GM19468 (cell line): Measurements from ENCODE around the gene HOXD3.

ENCODE experiments used
- ATAC-seq: cut with Tn5 transposase; IDR thresholded peaks from one replicate; pipeline ENCODE4 v1.9.1; 2021; ENCODE audit warnings: mild to moderate bottlenecking, moderate library complexity, moderate number of reproducible peaks; ENCODE audit not compliant: unreplicated experiment; ENCODE audit errors: extremely low read depth

The HOXD3 gene

DNA sequence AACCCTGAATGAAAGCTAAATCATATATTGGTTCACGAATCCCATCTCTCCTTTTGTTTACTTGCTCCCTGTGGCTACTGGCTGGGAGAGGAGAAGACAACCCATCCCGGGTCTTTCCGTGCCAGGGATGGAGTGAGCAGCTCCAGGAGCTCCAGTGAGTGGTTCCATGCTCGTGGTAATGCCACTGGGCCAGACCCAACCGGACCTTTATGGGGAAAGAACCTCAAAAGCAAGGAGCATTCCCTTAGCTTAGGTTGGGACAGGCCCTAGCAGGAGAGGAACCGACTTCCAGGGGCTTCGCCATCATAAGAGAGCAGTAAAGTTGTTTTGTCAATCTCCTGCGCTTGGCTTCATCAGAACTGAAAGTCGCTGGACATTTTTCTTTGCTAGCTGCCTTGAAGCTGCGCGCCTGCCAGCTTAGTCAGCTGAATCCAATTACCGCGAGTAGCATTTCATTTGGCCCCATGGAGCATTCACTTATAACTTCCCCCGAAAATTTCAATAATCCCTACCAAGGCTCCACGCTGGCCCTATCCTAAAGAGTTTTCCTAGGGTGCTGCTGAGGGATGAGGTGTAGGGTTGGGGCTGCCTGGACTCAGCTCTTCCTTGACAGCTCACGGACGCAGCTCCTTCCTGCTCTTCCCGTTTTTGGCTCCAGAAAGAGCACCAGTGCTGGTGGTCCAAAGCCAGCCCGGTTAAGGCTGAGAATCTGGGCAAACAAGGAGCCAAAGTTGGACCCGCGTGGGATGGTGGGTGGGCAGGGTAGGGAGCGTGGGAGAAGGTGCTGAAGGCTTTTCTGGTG lies 4.9 kb downstream of the HOXD3 start:
- no peak for ATAC-seq

GRCh38 chr2:176162911-176163671 lies 6.0 kb downstream of the HOXD3 start:
- ATAC-seq: no peak

DNA sequence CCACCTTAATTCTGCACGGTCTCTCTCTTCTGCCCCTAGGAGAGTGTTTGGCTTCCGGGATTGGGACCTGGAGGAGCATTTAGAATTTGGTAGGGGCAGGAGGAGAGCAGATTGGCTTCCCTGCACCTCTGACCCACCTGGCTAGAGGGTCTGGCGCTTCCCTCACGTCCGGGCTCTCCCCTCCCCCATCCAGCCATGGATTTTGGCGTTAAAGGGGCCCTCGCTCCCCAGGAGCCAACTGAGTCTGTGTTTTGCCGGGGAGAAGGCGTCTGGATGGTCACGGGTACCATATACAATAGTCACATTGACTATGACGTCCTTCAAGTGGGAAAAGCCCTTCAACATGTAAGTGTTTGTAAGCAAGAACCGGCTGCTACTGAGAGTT lies 6.6 kb downstream of the HOXD3 start:
- no peak for ATAC-seq

GRCh38 chr2:176164201-176164600 lies 7.1 kb downstream of the HOXD3 start:
- no peak for ATAC-seq

DNA sequence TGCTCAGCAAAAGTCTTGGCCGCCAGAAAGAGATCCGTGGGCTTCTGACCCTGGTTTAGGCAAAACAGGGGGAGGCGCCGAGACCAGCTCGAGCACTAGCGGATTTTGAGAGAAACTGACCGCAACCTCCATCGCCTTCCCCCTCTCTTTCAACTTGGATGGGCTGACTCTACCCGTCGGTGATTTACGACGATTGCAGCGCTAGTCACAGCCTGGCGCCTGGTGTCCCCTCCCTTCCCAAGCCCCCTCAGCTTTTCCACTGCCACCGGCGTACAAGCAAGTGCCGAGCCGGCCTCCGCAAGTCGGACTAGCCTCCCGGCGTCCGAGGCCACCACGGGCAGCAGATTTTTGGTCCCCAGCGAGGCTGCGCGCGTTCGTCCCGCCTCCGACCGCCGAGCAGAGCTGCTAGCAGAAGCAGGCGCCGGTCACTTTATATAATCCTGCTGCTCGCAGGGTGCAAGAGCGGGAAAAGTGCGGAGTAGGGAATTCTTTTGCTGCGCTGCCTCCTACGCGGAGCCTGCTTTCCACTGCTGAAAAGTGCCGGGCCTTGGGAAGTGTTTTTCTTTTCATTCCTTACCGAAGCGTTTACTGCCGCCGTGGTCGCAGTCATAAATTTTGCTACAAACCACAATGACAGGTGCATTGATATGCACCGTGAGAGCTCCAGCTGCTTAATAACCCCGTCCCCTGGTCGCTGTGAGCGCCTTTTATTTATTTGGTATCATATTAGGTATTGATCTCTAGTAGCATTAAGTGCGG lies 7.7 kb downstream of the HOXD3 start:
- ATAC-seq: no peak

DNA sequence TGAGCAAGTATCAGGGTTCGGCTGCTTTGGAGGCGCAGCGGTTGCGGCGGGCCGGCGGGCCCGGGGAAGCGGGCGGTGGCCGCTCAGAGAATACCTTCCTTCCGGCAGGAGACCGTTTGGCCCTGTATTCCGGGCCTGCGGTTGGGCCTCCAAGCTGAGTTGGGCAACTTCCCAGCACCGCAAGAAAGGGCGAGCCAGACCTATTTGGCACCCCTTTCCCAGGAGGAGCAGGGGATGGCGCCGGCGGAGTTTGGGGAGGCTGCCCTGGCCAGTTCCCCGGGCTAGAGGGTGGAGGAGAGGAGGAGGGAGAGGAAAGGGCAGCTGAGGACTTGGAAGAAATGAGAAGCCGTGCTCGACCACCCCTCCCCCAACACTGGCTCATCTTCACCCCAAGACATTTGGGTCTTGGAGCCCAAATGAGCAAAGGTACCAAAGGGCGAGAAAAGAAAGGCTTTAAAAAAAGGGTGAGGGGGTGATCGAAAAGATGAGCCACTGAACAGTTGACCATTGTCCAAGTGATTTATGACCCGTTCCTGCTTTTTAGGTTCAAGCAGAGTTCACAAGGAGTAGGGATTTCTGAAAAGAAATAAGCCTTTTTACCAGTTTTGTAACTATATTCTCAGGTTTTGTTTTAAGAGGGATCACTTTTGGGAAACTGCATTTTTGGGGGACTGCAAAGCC lies 8.4 kb downstream of the HOXD3 start:
- ATAC-seq: no peak

DNA sequence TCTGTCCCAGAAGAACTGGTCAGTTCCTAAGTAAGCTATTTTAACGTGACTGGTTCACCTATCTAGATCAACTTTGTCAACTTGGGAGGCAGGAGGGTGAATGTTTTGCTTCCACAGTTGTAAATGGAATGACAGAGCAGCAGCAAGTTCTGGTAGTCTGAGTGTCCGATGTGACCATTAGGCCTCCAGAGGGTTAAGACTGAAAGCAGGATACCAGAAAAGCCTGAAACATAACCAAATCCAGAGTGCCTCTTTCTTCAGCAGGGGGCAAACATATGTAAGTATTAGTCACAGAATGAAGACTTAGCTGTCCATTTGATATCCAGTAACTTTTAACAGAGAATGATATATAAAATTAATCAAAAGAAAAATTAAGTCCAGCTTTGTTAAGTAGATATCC lies 9.2 kb downstream of the HOXD3 start:
- ATAC-seq: no peak

- ATAC-seq: no peak
These were observed 10.3 kb downstream of the HOXD3 start for GRCh38 chr2:176167398-176167797.

DNA sequence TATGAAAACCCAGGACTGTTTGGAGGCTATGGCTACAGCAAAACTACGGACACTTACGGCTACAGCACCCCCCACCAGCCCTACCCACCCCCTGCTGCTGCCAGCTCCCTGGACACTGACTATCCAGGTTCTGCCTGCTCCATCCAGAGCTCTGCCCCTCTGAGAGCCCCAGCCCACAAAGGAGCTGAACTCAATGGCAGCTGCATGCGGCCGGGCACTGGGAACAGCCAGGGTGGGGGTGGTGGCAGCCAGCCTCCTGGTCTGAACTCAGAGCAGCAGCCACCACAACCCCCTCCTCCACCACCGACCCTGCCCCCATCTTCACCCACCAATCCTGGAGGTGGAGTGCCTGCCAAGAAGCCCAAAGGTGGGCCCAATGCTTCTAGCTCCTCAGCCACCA lies 12.1 kb downstream of the HOXD3 start:
- no peak for ATAC-seq

DNA sequence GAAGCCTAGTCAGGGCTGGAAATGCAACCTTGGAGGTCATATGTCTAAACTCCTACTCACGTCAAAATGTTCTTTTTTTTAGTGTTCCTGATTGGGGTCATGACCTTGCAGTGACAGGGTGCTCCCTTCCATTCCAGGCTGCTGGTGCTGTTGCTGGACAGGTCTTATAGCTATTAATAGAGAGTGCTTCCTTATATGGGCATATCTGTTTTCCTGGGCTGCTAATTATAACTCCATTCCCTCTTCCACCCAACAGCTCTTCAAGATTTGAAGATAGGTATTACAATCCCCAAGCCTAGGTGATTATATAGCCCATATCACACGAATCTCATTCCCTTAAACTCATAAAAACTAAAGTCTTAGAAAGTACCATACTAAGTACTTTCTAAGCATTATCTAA lies 12.6 kb downstream of the HOXD3 start:
- no peak for ATAC-seq

- ATAC-seq: no peak
These were observed 13.6 kb downstream of the HOXD3 start for GRCh38 chr2:176170602-176171305.

DNA sequence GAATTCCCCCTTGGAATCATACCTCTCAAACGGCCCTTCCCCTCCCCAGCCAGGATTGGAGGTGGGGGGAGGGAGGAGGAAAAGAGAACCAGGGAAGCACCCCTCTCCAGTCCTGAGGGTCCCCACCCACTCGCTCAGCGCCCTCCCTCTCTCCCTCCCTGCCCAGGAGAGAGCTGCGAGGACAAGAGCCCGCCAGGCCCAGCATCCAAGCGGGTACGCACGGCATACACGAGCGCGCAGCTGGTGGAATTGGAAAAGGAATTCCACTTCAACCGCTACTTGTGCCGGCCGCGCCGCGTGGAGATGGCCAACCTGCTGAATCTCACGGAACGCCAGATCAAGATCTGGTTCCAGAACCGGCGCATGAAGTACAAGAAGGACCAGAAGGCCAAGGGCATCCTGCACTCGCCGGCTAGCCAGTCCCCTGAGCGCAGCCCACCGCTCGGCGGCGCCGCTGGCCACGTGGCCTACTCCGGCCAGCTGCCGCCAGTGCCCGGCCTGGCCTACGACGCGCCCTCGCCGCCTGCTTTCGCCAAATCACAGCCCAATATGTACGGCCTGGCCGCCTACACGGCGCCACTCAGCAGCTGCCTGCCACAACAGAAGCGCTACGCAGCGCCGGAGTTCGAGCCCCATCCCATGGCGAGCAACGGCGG lies 14.4 kb downstream of the HOXD3 start:
- ATAC-seq: no peak

DNA sequence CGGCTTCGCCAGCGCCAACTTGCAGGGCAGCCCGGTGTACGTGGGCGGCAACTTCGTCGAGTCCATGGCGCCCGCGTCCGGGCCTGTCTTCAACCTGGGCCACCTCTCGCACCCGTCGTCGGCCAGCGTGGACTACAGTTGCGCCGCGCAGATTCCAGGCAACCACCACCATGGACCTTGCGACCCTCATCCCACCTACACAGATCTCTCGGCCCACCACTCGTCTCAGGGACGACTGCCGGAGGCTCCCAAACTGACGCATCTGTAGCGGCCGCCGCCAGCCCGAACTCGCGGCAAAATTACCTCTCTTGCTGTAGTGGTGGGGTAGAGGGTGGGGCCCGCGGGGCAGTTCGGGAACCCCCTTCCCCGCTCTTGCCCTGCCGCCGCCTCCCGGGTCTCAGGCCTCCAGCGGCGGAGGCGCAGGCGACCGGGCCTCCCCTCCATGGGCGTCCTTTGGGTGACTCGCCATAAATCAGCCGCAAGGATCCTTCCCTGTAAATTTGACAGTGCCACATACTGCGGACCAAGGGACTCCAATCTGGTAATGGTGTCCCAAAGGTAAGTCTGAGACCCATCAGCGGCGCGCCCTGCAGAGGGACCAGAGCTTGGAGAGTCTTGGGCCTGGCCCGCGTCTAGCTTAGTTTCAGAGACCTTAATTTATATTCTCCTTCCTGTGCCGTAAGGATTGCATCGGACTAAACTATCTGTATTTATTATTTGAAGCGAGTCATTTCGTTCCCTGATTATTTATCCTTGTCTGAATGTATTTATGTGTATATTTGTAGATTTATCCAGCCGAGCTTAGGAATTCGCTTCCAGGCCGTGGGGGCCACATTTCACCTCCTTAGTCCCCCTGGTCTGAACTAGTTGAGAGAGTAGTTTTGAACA lies 15.1 kb downstream of the HOXD3 start:
- ATAC-seq: no peak

- ATAC-seq: no peak
These were observed 15.9 kb downstream of the HOXD3 start for GRCh38 chr2:176172895-176173566.

DNA sequence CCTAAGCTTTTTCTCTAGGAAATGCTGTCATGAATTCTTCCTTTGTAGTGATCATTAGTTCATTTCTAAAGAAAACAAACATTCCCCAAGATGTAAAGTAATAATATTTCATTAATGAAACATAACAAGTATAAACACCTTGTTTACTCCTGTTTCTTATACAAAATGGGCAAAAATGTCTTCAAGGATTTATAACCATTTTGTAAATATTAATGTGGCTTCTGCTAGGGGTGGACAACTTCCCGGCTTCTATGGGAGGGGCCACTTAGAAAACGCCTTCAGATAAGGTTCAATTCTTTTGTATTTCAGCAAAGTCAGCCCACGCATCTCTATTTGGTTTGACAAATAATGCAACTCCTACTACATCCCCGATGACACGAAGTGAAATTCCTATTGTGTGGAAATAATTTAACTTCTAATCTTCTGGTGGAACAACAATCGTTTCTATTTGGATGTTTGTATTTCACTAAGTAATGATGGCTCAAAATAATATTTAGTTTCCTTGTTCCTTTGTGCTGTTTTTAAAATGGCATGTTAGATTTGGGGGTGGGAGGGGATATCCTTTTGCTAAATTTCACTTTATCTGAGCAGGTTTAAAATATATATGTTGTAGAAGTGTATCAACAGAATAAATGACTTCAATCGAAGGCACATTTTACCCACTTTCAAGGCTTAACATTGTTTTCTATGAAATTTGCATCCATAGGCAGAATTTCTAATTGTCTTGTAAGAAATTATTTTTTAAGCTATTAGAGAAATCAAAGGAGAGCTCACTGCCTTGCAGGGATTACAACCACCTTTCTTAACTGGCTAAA lies 16.7 kb downstream of the HOXD3 start:
- ATAC-seq: no peak

GRCh38 chr2:176174382-176174823 lies 17.3 kb downstream of the HOXD3 start:
- no peak for ATAC-seq
